GM21423 (cell line): ENCODE results near the gene RGS11.
"Not testable (repeated sequence)": the region's sequence is repeated elsewhere in the genome, so short reads cannot be mapped to it uniquely, and the experiment has no call there.

Experiments
- ATAC-seq: cut with Tn5 transposase; IDR thresholded peaks from one replicate; pipeline ENCODE4 v1.9.1; 2021; ENCODE audit warnings: mild to moderate bottlenecking, moderate library complexity; ENCODE audit not compliant: unreplicated experiment

RGS11 gene

GRCh38 chr16:264440-264951, 11.2 kb downstream of the RGS11 start:
- ATAC-seq, result no peak

GRCh38 chr16:263944-264343, 11.8 kb downstream of the RGS11 start:
- ATAC-seq, result no peak

GRCh38 chr16:263182-263774, 12.5 kb downstream of the RGS11 start:
- ATAC-seq, result no peak

GRCh38 chr16:262121-262745, 13.5 kb downstream of the RGS11 start:
- no peak for ATAC-seq

- no peak for ATAC-seq
These were observed 14.6 kb downstream of the RGS11 start for GRCh38 chr16:261031-261691.

GRCh38 chr16:260326-260725, 15.4 kb downstream of the RGS11 start:
- no peak for ATAC-seq

- ATAC-seq, result no peak
These were observed 15.9 kb downstream of the RGS11 start for GRCh38 chr16:259814-260253.

GRCh38 chr16:259226-259625, 16.5 kb downstream of the RGS11 start:
- ATAC-seq, result no peak

- ATAC-seq, result not testable (repeated sequence)
These were observed 17.7 kb downstream of the RGS11 start for GRCh38 chr16:258091-258490.

- no peak for ATAC-seq
These were observed 20.6 kb downstream of the RGS11 start for GRCh38 chr16:255183-255582.

GRCh38 chr16:254461-254860, 21.3 kb downstream of the RGS11 start:
- ATAC-seq, result no peak

- no peak for ATAC-seq
These were observed 21.9 kb downstream of the RGS11 start for GRCh38 chr16:253833-254232.

- ATAC-seq, result no peak
These were observed 23.1 kb downstream of the RGS11 start for GRCh38 chr16:252366-253337.

GRCh38 chr16:249431-249830, 26.3 kb downstream of the RGS11 start:
- ATAC-seq, result no peak

GRCh38 chr16:247027-247426, 28.7 kb downstream of the RGS11 start:
- ATAC-seq, result no peak

GRCh38 chr16:245105-245504, 30.6 kb downstream of the RGS11 start:
- no peak for ATAC-seq

- ATAC-seq, result no peak
These were observed 32.4 kb downstream of the RGS11 start for GRCh38 chr16:243348-243747.

- no peak for ATAC-seq
These were observed 33.5 kb downstream of the RGS11 start for GRCh38 chr16:242281-242680.

GRCh38 chr16:240559-240958, 35.2 kb downstream of the RGS11 start:
- ATAC-seq, result no peak

GRCh38 chr16:239948-240277, 35.8 kb downstream of the RGS11 start:
- no peak for ATAC-seq
